ENCODE results near the gene ZBTB46.

GRCh38 chr20:63811491-63811875 lies 19.6 kb downstream of the ZBTB46 start:
- TF ChIP-seq, protein P1, sequence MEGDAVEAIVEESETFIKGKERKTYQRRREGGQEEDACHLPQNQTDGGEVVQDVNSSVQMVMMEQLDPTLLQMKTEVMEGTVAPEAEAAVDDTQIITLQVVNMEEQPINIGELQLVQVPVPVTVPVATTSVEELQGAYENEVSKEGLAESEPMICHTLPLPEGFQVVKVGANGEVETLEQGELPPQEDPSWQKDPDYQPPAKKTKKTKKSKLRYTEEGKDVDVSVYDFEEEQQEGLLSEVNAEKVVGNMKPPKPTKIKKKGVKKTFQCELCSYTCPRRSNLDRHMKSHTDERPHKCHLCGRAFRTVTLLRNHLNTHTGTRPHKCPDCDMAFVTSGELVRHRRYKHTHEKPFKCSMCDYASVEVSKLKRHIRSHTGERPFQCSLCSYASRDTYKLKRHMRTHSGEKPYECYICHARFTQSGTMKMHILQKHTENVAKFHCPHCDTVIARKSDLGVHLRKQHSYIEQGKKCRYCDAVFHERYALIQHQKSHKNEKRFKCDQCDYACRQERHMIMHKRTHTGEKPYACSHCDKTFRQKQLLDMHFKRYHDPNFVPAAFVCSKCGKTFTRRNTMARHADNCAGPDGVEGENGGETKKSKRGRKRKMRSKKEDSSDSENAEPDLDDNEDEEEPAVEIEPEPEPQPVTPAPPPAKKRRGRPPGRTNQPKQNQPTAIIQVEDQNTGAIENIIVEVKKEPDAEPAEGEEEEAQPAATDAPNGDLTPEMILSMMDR (IDR thresholded peaks at IDR 0.05 in 8 of 11, conservative IDR thresholded peaks at IDR 0.05 in 3 of 11) = no peak
- TF ChIP-seq POLR2A (IDR thresholded peaks at IDR 0.05) = no peak
- TF ChIP-seq POLR2AphosphoS5 (IDR thresholded peaks at IDR 0.05) = peak in 1 of 3 donors; percentile 36

Measured in spleen (tissue), 7 donors.